ENCODE data around the gene BTNL8. TPM values are rescaled to one million over a fixed set of nuclear protein-coding genes. Genes with fewer than 3 reads are reported as not detected.
A peak's percentile ranks its signal among the peaks of the same experiment; 100 is the strongest.

The BTNL8 gene
- polyA plus RNA-seq, 3 donors, result 0.13 to 0.50 (median 0.13) TPM

GRCh38 chr5:180868960-180869359, 30.0 kb upstream of the BTNL8 start:
- Mint-ChIP-seq H3K27ac (peak overlapping the region in 1 of 7 donors; percentile 41), H3K27me3 (ENCODE audit: low read depth in 3 of 3) (peaks cover 0 to 15% (median 11%) of the 10 kb centered on the region in 3 donors), H3K4me3 (no peak overlapping the region), H3K4me1 (peaks cover 15% of the 10 kb centered on the region), H3K9me3 (peaks cover 0 to 10% (median 4%) of the 10 kb centered on the region in 7 donors), H3K36me3 (no peaks in the 10 kb centered on the region)
- Histone ChIP-seq H3K9me3 (replicated peaks in 1 of 2; ENCODE audit: control insufficient read depth in 1 of 2, insufficient read depth in 1 of 2, low read length in 2 of 2) (peaks cover 0 to 3% of the 10 kb centered on the region in 2 donors), H2AFZ (ENCODE audit: insufficient read depth, low read depth, low read length, poor library complexity, severe bottlenecking) (no peak overlapping the region), H4K20me1 (ENCODE audit: insufficient read depth, low read length) (no peaks in the 10 kb centered on the region), H3K4me3 (replicated peaks in 1 of 3; ENCODE audit: low read depth in 2 of 3, low read length in 3 of 3) (no peak overlapping the region), H3K9ac (ENCODE audit: insufficient read depth, low read length, poor library complexity, severe bottlenecking) (no peak overlapping the region), H3K27ac (ENCODE audit: low read depth in 1 of 2, low read length in 2 of 2) (no peak overlapping the region), H3K79me2 (ENCODE audit: insufficient read depth, low read length) (no peaks in the 10 kb centered on the region), H3K4me2 (replicated peaks; ENCODE audit: extremely low read depth, low read length, poor library complexity, severe bottlenecking) (no peak overlapping the region), H3K27me3 (ENCODE audit: control insufficient read depth in 2 of 2, insufficient read depth in 2 of 2, low read length in 2 of 2) (peaks cover 0 to 11% of the 10 kb centered on the region in 2 donors), H3K4me1 (ENCODE audit: control insufficient read depth in 1 of 2, insufficient read depth in 2 of 2, low read length in 2 of 2) (peaks cover 10 to 13% of the 10 kb centered on the region in 2 donors), H3K36me3 (replicated peaks in 1 of 2; ENCODE audit: control insufficient read depth in 1 of 2, insufficient read depth in 2 of 2, low read length in 2 of 2) (no peaks in the 10 kb centered on the region)
- peak; percentile 61 to 66 (median 62) for DNase-seq
- TF ChIP-seq CTCF (IDR thresholded peaks at IDR 0.05), result peak; percentile 83
- WGBS (ENCODE audit: insufficient coverage), result no CpG with 5 or more reads among the region's 3 CpGs
- intact Hi-C loops (cut with micrococcal nuclease), result loop anchor here (10.0 kb wide), 1 partner anchor 286 kb away; no protein-coding TSS in a partner anchor

- peaks cover 16 to 20% of the 10 kb centered on the region in 2 donors for H3K4me1 ChIP-seq (ENCODE audit: control insufficient read depth in 1 of 2, insufficient read depth in 2 of 2, low read length in 2 of 2)
- peaks cover 0 to 3% of the 10 kb centered on the region in 2 donors for H3K9me3 ChIP-seq (replicated peaks in 1 of 2; ENCODE audit: control insufficient read depth in 1 of 2, insufficient read depth in 1 of 2, low read length in 2 of 2)
- no peak for DNase-seq
- Mint-ChIP-seq H3K4me1 (peaks cover 22% of the 10 kb centered on the region), H3K27me3 (ENCODE audit: low read depth in 3 of 3) (peaks cover 0 to 14% (median 11%) of the 10 kb centered on the region in 3 donors), H3K36me3 (no peaks in the 10 kb centered on the region), H3K4me3 (no peak overlapping the region), H3K27ac (no peak overlapping the region), H3K9me3 (peaks cover 0 to 13% (median 6%) of the 10 kb centered on the region in 7 donors)
- peaks cover 0 to 11% of the 10 kb centered on the region in 2 donors for H3K27me3 ChIP-seq (ENCODE audit: control insufficient read depth in 2 of 2, insufficient read depth in 2 of 2, low read length in 2 of 2)
- intact Hi-C loops (cut with micrococcal nuclease), result loop anchor here (10.0 kb wide), 1 partner anchor 285 kb away; no protein-coding TSS in a partner anchor
- H3K27ac ChIP-seq (ENCODE audit: low read depth in 1 of 2, low read length in 2 of 2), result no peak overlapping the region
- 80% methylated on average over 1 of the region's 1 CpG for WGBS (ENCODE audit: insufficient coverage)
- H3K4me2 ChIP-seq (replicated peaks; ENCODE audit: extremely low read depth, low read length, poor library complexity, severe bottlenecking), result no peak overlapping the region
- no peak for TF ChIP-seq CTCF (IDR thresholded peaks at IDR 0.05)
- H3K4me3 ChIP-seq (replicated peaks in 1 of 3; ENCODE audit: low read depth in 2 of 3, low read length in 3 of 3), result no peak overlapping the region
- H2AFZ ChIP-seq (ENCODE audit: insufficient read depth, low read depth, low read length, poor library complexity, severe bottlenecking), result no peak overlapping the region
- no peaks in the 10 kb centered on the region for H3K79me2 ChIP-seq (ENCODE audit: insufficient read depth, low read length)
- H4K20me1 ChIP-seq (ENCODE audit: insufficient read depth, low read length), result no peaks in the 10 kb centered on the region
- no peaks in the 10 kb centered on the region for H3K36me3 ChIP-seq (replicated peaks in 1 of 2; ENCODE audit: control insufficient read depth in 1 of 2, insufficient read depth in 2 of 2, low read length in 2 of 2)
- no peak overlapping the region for H3K9ac ChIP-seq (ENCODE audit: insufficient read depth, low read length, poor library complexity, severe bottlenecking)
These were observed 29.4 kb upstream of the BTNL8 start for GRCh38 chr5:180869587-180869986.
